HG03439 (cell line): ENCODE measurements around the gene HACD4.
"Not testable (repeated sequence)": the region's sequence is repeated elsewhere in the genome, so short reads cannot be mapped to it uniquely, and the experiment has no call there.

ENCODE experiments used
- ATAC-seq: cut with Tn5 transposase; IDR thresholded peaks from one replicate; pipeline ENCODE4 v1.9.1; 2021; ENCODE audit warnings: mild to moderate bottlenecking, moderate library complexity; ENCODE audit not compliant: unreplicated experiment

The HACD4 gene

DNA sequence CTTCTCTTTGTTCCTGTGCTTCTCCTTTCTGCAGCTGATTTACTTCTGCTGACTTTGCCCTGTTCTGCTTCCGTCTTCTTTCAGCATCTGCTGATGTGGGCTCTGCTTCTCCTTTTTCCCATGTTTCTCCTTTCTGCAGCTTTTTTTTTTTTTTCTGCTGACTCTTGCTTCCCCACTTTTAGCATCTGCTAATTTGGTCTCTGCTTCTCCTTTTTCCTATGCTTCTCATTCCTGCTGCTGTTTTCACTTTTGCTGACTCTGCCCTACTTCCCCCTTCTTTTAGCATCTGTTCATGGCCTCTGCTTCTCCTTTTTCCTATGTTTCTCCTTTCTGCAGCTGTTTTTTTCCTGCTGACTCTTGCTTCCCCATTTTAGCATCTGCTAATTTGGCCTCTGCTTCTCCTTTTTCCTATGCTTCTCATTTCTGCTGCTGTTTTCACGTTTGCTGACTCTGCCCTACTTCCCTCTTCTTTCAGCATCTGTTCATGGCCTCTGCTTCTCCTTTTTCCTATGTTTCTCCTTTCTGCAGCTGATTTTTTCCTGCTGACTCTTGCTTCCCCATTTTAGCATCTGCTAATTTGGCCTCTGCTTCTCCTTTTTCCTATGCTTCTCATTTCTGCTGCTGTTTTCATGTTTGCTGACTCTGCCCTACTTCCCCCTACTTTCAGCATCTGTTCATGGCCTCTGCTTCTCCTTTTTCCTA, 58.0 kb downstream of the HACD4 start:
- ATAC-seq = not testable (repeated sequence)

DNA sequence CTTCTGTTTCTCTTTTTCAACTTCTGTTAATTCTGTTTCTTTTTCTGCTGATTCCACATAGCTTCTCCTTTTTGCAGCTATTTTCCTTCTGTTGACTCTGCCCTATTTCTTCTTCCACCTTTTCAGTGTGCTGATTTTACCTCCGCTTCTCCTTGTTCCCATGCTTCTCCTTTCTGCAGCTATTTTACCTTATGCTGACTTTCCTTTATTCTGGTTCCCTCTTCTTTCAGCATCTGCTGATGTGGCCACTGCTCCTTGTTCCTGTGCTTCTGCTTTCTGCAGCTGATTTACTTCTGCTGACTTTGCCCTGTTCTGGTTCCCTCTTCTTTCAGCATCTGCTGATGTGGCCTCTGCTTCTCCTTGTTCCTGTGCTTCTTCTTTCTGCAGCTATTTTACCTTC, 58.8 kb downstream of the HACD4 start:
- no peak for ATAC-seq

DNA sequence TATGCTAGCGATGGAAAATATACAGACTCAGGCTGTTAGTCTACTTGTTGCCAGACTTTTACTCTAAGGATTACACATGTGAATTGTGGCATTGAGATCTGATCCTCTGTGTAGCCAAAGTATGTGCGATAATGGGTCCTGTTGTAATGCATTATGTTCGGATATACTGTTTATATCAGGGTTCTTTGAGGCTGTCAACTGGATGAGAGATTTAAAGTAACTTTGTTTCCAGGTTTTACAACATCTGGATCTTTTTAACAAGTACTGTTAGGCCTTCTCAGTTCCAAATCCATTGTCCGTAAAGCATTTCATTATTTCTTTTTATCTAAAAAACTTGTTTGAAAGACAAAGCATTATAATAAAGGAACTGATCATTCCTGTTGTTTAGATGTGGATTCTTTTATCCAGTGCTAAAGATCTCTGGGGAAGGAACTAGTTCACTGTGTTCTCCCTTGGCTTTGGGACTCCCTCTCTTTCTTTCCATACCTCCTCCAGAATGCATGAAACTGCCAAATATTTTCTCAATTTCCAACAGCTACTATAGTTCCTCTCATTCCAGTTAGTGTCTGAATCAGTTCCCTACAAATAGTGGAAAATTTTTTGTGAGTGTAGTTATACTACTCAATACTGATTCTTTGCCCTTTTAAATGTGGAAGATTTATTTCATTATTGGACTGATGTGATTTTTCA, 68.8 kb downstream of the HACD4 start:
- no peak for ATAC-seq

DNA sequence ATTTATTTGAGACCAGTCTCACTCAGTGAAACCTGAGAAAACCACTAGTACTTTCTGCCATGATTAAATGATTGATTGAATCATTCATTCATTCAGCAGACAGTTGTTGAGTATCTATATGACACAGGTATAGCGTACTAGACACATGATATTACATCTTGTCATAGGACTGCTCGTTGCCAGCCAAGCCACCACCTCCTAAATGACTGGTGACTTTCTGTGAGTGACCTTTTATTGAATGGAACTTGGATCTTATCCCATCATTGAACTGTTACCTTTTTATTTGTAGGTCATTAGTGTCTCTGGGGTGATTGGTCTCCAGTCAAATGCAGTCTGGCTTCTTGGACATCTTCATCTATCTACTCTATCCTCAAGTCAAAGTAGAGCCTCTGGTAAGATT, 80.7 kb downstream of the HACD4 start:
- no peak for ATAC-seq
